Coronary artery (tissue), 2 donors: ENCODE results near the gene IL27RA.
"Not testable (repeated sequence)": the region's sequence is repeated elsewhere in the genome, so short reads cannot be mapped to it uniquely, and the experiment has no call there.

Experiments
- DNase-seq: peaks from one replicate; pipeline ENCODE4 v3.0.0-alpha.2; 2017; ENCODE audit warnings: low spot score
- H3K27ac ChIP-seq, 2 donors: fragments of 200-600 bp; sonication (generic); one replicate each; pipeline ENCODE4 v1.5.1; 2016 to 2019
- H3K4me3 ChIP-seq: fragments of 200-600 bp; sonication (generic); 2 replicates; pipeline ENCODE4 v1.5.1; 2016; ENCODE audit warnings: mild to moderate bottlenecking, moderate library complexity
- CTCF ChIP-seq: fragments of 200-600 bp; sonication (generic); IDR thresholded peaks from one replicate; pipeline ENCODE4 v1.5.1; 2019; ENCODE audit warnings: antibody characterized with exemption

Gene IL27RA

DNA sequence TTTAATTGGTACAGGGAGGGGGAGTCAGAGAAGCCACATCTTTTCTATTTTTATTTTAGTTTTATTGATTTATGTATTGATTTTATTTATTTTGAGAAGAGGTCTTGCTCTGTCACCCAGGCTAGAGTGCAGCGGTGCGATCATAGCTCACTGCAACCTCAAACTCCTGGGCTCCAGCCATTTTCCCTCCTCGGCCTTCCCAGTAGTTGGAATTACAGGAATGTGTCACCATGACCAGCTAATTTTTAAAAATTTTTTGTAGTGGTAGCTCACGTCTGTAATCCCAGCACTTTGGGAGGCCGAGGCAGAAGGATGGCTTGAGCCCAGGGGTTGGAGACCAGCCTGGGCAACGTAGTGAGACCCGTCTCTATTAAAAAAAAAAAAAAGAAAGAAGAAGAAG lies 4.1 kb downstream of the IL27RA start:
- TF ChIP-seq CTCF, result no peak
- no peak for DNase-seq
- H3K27ac ChIP-seq, result no peak overlapping the region

DNA sequence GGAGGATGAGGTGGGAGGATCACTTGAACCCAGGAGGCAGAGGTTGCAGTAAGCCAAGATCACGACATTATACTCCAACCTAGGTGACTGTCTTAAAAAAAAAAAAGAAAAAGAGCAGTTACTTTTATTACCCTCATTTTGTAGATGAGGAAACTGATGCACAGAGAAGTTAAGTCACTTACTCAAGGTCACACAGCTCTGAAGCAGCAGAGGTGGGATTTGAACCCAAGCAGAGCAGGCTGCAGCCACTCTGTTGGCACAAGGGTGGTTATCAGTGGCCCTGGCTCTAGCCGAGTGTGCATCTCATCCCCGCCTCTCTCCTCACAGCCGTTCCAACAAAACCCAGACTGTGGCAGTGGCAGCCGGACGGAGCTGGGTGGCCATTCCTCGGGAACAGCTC lies 7.6 kb downstream of the IL27RA start:
- no peak for DNase-seq
- no peak for TF ChIP-seq CTCF
- Histone ChIP-seq H3K4me3 (no peak overlapping the region), H3K27ac (no peak overlapping the region)

More for the DNA sequence above, 4.1 kb downstream of the IL27RA start:
- H3K4me3 ChIP-seq, result no peak overlapping the region

DNA sequence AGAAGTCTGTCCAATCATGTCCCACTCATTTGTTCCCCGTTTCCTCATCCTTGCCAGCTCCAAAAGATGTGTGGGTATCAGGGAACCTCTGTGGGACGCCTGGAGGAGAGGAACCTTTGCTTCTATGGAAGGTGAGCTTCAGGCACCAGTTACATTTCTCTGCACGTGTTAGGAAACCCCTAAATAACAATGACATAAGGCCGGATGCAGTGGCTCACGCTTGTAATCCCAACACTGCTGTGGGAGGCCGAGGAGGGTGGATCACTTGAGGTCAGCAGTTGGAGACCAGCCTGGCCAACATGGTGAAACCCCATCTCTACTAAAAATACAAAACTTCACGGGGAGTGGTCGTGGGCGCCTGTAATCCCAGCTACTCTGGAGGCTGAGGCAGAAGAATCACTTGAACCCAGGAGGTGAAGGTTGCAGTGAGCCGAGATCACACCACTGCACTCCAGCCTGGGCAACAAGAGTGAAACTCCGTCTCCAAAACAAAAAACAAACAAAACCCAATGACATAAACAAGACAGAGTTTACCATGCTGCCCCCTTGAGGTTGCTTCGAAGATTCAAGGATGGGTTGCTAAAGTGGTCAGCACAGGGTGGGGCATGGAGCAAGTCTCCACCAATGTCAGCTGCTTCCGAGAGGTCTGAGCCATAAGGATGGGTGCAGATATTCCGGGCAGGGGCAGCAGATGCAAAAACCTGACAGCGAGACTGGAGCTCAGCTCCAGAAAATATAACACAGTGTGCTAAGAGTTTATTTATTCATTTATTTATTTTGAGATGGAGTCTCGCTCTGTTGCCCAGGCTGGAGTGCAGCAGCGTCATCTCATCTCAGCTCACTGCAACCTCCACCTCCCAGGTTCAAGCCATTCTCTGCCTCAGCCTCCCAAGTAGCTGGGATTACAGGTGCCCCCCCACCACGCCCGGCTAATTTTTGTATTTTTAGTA lies 11.4 kb downstream of the IL27RA start:
- DNase-seq, H3K4me3 ChIP-seq: not testable (repeated sequence)
- peak overlapping the region in 1 of 2 donors; percentile 41 for H3K27ac ChIP-seq
- peak; percentile 21 for TF ChIP-seq CTCF

DNA sequence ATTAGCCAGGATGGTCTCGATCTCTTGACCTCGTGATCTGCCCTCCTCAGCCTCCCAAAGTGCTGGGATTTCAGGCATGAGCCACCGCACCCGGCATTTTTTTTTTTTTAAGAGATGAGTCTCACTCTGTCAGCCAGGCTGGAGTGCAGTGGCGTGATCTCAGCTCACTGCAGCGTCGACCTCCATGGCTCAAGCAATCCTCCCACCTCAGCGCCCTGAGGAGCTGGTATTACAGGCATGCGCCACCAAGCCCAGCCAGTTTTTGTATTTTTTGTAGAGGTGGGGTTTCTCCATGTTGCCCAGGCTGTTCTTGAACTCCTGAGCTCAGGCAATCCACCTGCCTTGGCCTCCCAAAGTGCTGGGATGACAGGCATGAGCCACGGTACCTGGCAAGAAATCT lies 16.3 kb downstream of the IL27RA start:
- not testable (repeated sequence) for DNase-seq, H3K27ac ChIP-seq, H3K4me3 ChIP-seq

DNA sequence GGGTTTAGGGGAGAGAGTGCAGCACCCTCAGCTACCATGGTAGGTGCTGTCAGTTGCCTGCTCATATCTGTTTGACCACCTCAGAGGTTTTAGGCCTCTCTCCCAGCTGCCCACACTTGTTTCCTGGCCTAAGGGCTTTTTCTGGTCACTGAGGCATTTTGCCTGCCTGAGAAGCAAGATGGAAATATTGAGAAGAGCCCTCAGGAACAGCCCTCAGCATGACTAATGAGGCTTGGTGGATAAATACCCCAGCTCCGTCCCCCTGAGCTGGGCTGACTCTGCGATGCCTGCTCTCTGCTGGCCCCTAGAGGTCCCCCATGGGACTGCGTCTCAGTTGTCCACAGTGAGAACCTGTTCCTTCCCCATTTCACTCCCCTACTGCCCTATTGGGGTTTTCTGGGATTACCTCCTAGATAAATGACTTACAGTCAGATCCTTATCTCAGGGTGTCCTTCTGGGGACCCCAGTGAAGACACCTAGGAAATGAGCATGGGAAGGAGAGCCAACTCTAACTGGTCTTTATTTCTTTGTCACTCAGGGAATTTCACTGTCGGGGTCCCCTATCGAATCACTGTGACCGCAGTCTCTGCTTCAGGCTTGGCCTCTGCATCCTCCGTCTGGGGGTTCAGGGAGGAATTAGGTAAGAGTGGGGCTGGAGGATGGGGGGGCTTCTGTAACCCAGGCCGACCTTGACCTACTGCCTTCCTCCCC lies 17.0 kb downstream of the IL27RA start:
- no peak for DNase-seq
- H3K4me3 ChIP-seq, result no peak overlapping the region
- no peak overlapping the region for H3K27ac ChIP-seq
- peak; percentile 45 for TF ChIP-seq CTCF

- no peak for TF ChIP-seq CTCF
- no peak for DNase-seq
- H3K4me3 ChIP-seq, result no peak overlapping the region
- H3K27ac ChIP-seq, result no peak overlapping the region
These were observed 18.9 kb downstream of the IL27RA start for GRCh38 chr19:14050512-14050911.

GRCh38 chr19:14050961-14051360 lies 19.4 kb downstream of the IL27RA start:
- not testable (repeated sequence) for DNase-seq, H3K27ac ChIP-seq

GRCh38 chr19:14051980-14052379 lies 20.4 kb downstream of the IL27RA start:
- TF ChIP-seq CTCF, result no peak
- Histone ChIP-seq H3K27ac (no peak overlapping the region), H3K4me3 (no peak overlapping the region)
- DNase-seq, result no peak

More at GRCh38 chr19:14050961-14051360, 19.4 kb downstream of the IL27RA start:
- H3K4me3 ChIP-seq, result not testable (repeated sequence)
